Vagina (tissue), 2 donors: Measurements from ENCODE around the gene ARMC3. TPM values are rescaled to one million over a fixed set of nuclear protein-coding genes. Genes with fewer than 3 reads are reported as not detected.
"Not testable (repeated sequence)": the region's sequence is repeated elsewhere in the genome, so short reads cannot be mapped to it uniquely, and the experiment has no call there.

Experiments used
- DNase-seq, 2 donors: peaks; one replicate each; pipeline ENCODE4 v3.0.0-alpha.2; 2017; ENCODE audit errors: extremely low spot score in 2 of 2
- H3K27ac ChIP-seq: fragments of 200-600 bp; sonication (generic); one replicate; pipeline ENCODE4 v1.5.1; 2019
- H3K27me3 ChIP-seq: fragments of 200-600 bp; sonication (generic); one replicate; pipeline ENCODE4 v1.5.1; 2019
- H3K36me3 ChIP-seq, 2 donors: fragments of 200-600 bp; sonication (generic); one replicate each; pipeline ENCODE4 v1.5.1; 2017 to 2019
- H3K4me1 ChIP-seq: fragments of 200-600 bp; sonication (generic); one replicate; pipeline ENCODE4 v1.5.1; 2019
- H3K4me3 ChIP-seq, 2 donors: fragments of 200-600 bp; sonication (generic); 1 replicate in 1 of 2; 2 replicates in 1 of 2; pipeline ENCODE4 v1.5.1; 2016 to 2019
- H3K9me3 ChIP-seq: fragments of 200-600 bp; sonication (generic); one replicate; pipeline ENCODE4 v1.5.1; 2019
- CTCF ChIP-seq, 3 experiments: fragments of 450-650 bp in 2 of 3; fragments of 200-600 bp in 1 of 3; sonication (generic) in 1 of 3; IDR thresholded peaks; one replicate each; pipeline ENCODE4 v1.5.1; 2017 to 2019; ENCODE audit warnings: antibody characterized with exemption in 3 of 3, mild to moderate bottlenecking in 2 of 3, moderate library complexity in 2 of 3
- POLR2A ChIP-seq, 2 donors: fragments of 450-650 bp; IDR thresholded peaks; one replicate each; pipeline ENCODE4 v1.6.1; 2017; ENCODE audit warnings: antibody characterized with exemption in 2 of 2, mild to moderate bottlenecking in 2 of 2, moderate library complexity in 2 of 2
- POLR2AphosphoS5 ChIP-seq, 2 donors: sonication (generic); formaldehyde crosslinking; IDR thresholded peaks; one replicate each; pipeline ENCODE4 v1.9.0; 2017; ENCODE audit warnings: antibody characterized with exemption in 2 of 2, mild to moderate bottlenecking in 2 of 2, low read depth in 1 of 2; ENCODE audit not compliant: insufficient read depth in 1 of 2
- intact Hi-C: fragments of 100-400 bp; cut with DNase I; formaldehyde crosslinking; loops from one replicate; pipeline ENCODE4 v1.15.1; 2023
- total RNA-seq: library from RNA; depleted of rRNA; stranded (reverse); fragments of >200 nt; gene quantifications from one replicate; pipeline ENCODE4 v1.2.3, GENCODE V29; 2016

The ARMC3 gene
- total RNA-seq, 1 donor from 2014 or later, result not detected

DNA sequence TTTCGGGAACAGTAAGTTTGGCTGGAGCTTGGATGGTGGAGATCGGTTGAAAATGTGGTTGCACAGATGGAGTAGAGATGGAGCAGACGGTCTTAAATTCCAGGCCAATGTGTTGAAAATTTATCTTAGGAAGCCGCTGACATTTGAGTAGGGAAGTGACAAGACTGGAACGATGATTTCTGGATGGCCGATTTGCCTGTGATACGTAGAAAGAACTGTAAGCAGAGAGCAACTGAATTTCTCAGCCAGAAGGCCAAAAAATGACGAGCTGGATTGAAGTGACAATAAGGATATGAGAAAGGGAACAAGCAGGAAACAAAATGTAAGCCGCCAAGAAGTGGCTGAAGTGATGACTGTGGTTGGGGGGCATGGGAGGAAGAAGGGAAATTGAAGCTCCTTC is 687 bp upstream of the ARMC3 start:
- Histone ChIP-seq H3K4me3 (no peak overlapping the region), H3K4me1 (peaks cover 8% of the 10 kb centered on the region), H3K27me3 (no peaks in the 10 kb centered on the region), H3K9me3 (no peaks in the 10 kb centered on the region), H3K27ac (no peak overlapping the region), H3K36me3 (no peaks in the 10 kb centered on the region)
- DNase-seq, result no peak
- TF ChIP-seq POLR2A (IDR thresholded peaks at IDR 0.05) (no peak), CTCF (IDR thresholded peaks at IDR 0.05) (no peak), POLR2AphosphoS5 (IDR thresholded peaks at IDR 0.05; ENCODE audit: insufficient read depth in 1 of 2, low read depth in 1 of 2) (no peak)
- intact Hi-C loops, result no loop called here

- H3K9me3 ChIP-seq, H3K36me3 ChIP-seq, H3K27me3 ChIP-seq, H3K27ac ChIP-seq, H3K4me1 ChIP-seq, DNase-seq, intact Hi-C loops, H3K4me3 ChIP-seq: not testable (repeated sequence)
These were observed 1.2 kb downstream of the ARMC3 start for GRCh38 chr10:22929053-22929452.

DNA sequence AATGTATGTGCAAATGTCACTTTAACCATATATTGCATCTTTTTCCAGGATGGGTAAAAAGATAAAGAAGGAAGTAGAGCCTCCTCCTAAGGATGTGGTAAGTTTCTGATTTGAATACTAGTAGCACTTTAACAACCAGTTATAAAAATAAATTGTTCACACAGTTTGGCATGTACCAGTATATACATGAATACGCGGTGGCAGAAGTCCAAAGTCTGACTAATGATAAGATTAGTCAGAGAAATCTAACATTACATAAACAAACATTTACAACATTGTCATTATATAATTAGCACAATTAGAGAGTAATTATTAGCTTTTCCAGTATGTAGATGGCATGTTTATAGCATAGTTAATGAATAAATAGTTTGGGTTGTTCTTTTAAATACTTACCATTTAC is 4.1 kb downstream of the ARMC3 start:
- intact Hi-C loops, result no loop called here
- DNase-seq, result no peak
- TF ChIP-seq POLR2AphosphoS5 (IDR thresholded peaks at IDR 0.05; ENCODE audit: insufficient read depth in 1 of 2, low read depth in 1 of 2) (no peak), POLR2A (IDR thresholded peaks at IDR 0.05) (no peak), CTCF (IDR thresholded peaks at IDR 0.05) (no peak)
- Histone ChIP-seq H3K4me1 (peaks cover 8% of the 10 kb centered on the region), H3K36me3 (no peaks in the 10 kb centered on the region), H3K4me3 (no peak overlapping the region), H3K9me3 (no peaks in the 10 kb centered on the region), H3K27ac (no peak overlapping the region), H3K27me3 (no peaks in the 10 kb centered on the region)

- Histone ChIP-seq H3K27ac (no peak overlapping the region), H3K36me3 (no peaks in the 10 kb centered on the region), H3K4me3 (no peak overlapping the region), H3K4me1 (peaks cover 4% of the 10 kb centered on the region), H3K27me3 (no peaks in the 10 kb centered on the region), H3K9me3 (no peaks in the 10 kb centered on the region)
- DNase-seq, result no peak
- no peak for TF ChIP-seq POLR2A (IDR thresholded peaks at IDR 0.05)
- no peak for TF ChIP-seq CTCF (IDR thresholded peaks at IDR 0.05)
- TF ChIP-seq POLR2AphosphoS5 (IDR thresholded peaks at IDR 0.05; ENCODE audit: insufficient read depth in 1 of 2, low read depth in 1 of 2), result no peak
- intact Hi-C loops, result no loop called here
These were observed 4.9 kb downstream of the ARMC3 start for GRCh38 chr10:22932626-22933370.

GRCh38 chr10:22934726-22935125 is 6.9 kb downstream of the ARMC3 start:
- intact Hi-C loops, result no loop called here
- H3K4me1 ChIP-seq, result no peaks in the 10 kb centered on the region
- no peaks in the 10 kb centered on the region for H3K27me3 ChIP-seq
- no peaks in the 10 kb centered on the region for H3K36me3 ChIP-seq
- H3K27ac ChIP-seq, result no peak overlapping the region
- H3K4me3 ChIP-seq, result no peak overlapping the region
- TF ChIP-seq POLR2AphosphoS5 (IDR thresholded peaks at IDR 0.05; ENCODE audit: insufficient read depth in 1 of 2, low read depth in 1 of 2), result no peak
- TF ChIP-seq POLR2A (IDR thresholded peaks at IDR 0.05), result no peak
- TF ChIP-seq CTCF (IDR thresholded peaks at IDR 0.05), result no peak
- DNase-seq, result no peak
- H3K9me3 ChIP-seq, result no peaks in the 10 kb centered on the region
